ENCODE measurements around the gene ARHGEF28.

ARHGEF28 gene

DNA sequence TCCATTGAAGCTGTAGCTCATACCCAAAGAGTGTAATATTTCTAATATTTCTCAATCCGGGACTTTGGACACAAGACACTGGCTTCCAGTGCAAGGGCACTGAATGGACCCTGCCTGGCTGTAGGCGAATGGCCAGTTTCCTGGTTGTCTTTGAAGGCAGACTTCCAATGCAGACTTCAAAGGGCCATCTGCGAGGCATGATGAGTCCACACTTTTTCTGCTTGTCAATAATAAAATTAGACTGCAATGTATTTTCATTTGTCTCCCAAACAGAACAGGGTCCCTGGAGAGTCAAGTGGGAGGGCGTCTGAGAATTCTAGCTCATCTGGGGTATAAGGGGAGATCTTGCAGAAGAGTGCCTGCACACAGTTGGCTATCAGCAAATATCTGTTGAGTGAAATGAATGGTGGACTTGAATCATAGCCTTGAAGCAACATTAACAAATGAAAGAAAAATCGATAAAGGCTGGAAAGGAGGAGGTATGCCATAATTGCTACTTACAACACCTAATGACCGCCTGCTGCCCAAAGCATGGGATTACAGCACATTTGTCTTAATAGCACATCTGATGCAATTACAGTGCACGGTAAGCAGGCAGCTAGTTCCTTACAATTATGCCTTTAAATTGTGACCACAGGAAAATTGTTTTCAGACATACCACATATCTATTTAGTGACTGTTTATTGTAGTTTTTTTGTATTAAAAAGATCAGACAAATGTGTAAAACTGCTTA is 137.5 kb downstream of the ARHGEF28 start:
- no peak for DNase-seq (ENCODE audit: low spot score)
- in situ Hi-C loops (cut with MboI; ENCODE audit: low sequenced_read_pairs, unreplicated experiment): no loop called here
- no peak for TF ChIP-seq CTCF (IDR thresholded peaks at IDR 0.05; ENCODE audit: borderline replicate concordance, control extremely low read depth, extremely low read depth, insufficient read depth, missing control alignments)

DNA sequence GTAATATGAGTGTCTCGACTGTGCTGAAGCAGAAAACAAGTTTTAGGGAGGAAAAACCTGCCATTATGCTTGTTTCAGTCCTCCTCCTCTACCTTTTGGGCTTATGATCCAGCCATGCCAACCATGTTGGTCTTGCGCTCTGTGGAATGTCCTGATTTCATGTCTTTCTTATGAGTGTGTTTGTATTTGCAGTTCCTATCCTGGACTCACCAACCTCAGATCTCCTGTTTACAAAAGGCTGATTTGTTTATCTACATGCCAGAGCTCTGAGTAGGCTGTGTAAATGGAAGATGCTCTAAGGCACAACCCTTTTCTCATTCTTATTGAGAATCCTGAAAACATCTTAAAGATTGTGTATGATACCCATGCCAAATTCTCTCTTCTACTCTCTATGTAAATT is 138.6 kb downstream of the ARHGEF28 start:
- no peak for TF ChIP-seq CTCF (IDR thresholded peaks at IDR 0.05; ENCODE audit: borderline replicate concordance, control extremely low read depth, extremely low read depth, insufficient read depth, missing control alignments)
- no peak for DNase-seq (ENCODE audit: low spot score)
- in situ Hi-C loops (cut with MboI; ENCODE audit: low sequenced_read_pairs, unreplicated experiment): no loop called here

DNA sequence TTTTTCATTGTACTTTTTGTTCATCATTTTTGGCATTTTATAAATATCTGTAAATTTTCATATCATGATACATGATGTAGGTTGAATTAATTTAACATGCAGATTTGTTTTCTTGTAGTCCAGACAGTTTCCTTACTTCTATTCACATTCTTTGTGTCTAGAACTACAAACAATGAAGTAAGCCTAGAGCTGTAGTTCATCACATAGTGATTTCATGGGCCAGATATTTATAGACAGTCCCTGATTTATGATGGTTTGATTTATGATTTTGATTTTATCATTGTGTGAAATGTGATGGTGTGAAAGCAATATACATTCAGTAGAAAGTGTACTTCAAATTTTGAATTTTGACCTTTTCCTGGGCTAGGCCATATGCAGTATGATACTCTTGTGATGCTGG is 139.0 kb downstream of the ARHGEF28 start:
- no peak for DNase-seq (ENCODE audit: low spot score)
- in situ Hi-C loops (cut with MboI; ENCODE audit: low sequenced_read_pairs, unreplicated experiment): no loop called here
- TF ChIP-seq CTCF (IDR thresholded peaks at IDR 0.05; ENCODE audit: borderline replicate concordance, control extremely low read depth, extremely low read depth, insufficient read depth, missing control alignments): no peak

DNA sequence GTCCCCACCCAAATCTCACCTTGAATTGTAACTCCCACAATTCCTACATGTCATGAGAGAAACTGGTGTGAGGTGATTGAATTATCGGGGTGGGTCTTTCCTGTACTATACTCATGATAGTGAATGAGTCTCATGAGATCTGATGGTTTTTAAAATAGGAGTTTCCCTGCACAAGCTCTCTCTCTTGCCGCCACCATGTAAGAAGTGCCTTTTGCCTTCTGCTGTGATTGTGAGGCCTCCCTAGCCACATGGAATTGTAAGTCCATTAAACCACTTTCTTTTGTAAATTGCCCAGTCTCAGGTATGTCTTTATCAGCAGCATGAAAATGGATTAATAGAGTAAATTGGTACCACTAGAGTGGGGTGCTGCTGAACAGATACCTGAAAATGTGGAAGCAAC is 140.9 kb downstream of the ARHGEF28 start:
- TF ChIP-seq CTCF (IDR thresholded peaks at IDR 0.05; ENCODE audit: borderline replicate concordance, control extremely low read depth, extremely low read depth, insufficient read depth, missing control alignments): no peak
- in situ Hi-C loops (cut with MboI; ENCODE audit: low sequenced_read_pairs, unreplicated experiment): no loop called here
- DNase-seq (ENCODE audit: low spot score): no peak

DNA sequence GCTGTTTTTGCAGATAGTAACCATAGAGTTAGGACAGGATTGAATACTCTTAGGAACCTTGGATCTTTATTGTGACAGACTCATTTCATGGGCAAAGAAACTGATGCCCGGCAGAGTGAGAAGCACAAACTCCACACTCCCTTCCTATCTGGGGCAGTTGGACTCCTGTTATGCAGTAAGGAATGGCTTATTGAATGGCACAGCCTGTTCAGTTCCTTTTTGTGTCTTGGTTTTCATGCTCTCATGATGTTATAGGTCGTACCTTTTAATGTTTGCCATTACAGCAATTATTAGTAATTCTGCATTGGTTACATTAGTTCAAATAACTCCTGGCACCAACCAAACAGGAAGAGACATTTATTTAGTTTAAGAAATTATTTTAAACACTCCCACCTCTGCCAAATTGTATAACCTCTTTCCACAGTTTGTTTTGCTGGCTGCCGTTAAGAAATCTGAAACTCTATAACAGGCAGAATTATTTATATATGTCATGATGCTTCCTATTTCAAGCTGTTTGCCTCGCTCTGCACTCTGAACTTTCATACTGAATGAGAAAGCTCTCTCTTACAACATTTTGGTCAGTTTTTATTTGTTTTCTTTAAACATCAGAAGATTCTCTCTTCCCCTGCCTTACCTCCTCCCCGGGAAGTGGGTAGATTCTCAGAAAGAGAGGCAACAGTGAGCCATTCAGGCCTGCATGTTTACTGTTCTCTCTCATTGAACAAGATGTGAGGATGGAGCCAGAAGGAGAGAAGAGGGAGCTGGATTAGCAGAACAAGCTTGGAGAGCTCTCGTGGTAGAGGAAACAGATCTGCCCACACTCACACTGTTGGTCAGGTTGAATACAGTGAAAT is 144.4 kb downstream of the ARHGEF28 start:
- in situ Hi-C loops (cut with MboI; ENCODE audit: low sequenced_read_pairs, unreplicated experiment): no loop called here
- DNase-seq (ENCODE audit: low spot score): no peak
- TF ChIP-seq CTCF (IDR thresholded peaks at IDR 0.05; ENCODE audit: borderline replicate concordance, control extremely low read depth, extremely low read depth, insufficient read depth, missing control alignments): no peak

GRCh38 chr5:73774924-73775323 is 148.9 kb downstream of the ARHGEF28 start:
- TF ChIP-seq CTCF (IDR thresholded peaks at IDR 0.05; ENCODE audit: borderline replicate concordance, control extremely low read depth, extremely low read depth, insufficient read depth, missing control alignments): no peak
- in situ Hi-C loops (cut with MboI; ENCODE audit: low sequenced_read_pairs, unreplicated experiment): no loop called here
- no peak for DNase-seq (ENCODE audit: low spot score)
